GM19463 (cell line): ENCODE data around the gene SLC17A1.

Source experiments
- ATAC-seq: cut with Tn5 transposase; IDR thresholded peaks from one replicate; pipeline ENCODE4 v1.9.1; 2021; ENCODE audit warnings: mild to moderate bottlenecking, moderate library complexity; ENCODE audit not compliant: unreplicated experiment

Gene SLC17A1

DNA sequence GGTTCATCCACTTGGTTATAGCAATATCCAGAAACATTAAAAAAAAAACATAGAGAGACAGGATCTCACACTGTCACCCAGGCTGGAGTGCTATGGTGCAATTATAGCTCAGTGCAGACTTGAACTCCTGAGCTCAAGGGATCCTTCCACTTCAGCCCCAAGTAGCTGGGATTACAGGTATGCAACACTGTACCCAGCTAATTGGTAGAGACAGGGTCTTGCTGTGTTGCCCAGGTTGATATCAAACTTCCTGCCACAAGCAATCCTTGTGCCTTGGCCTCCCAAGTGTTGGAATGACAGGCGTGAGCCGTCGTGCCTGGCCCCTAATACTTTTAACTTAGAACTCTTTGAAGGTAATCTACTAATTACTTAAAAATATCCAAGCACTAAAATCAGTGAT, 818 bp upstream of the SLC17A1 start:
- no peak for ATAC-seq

DNA sequence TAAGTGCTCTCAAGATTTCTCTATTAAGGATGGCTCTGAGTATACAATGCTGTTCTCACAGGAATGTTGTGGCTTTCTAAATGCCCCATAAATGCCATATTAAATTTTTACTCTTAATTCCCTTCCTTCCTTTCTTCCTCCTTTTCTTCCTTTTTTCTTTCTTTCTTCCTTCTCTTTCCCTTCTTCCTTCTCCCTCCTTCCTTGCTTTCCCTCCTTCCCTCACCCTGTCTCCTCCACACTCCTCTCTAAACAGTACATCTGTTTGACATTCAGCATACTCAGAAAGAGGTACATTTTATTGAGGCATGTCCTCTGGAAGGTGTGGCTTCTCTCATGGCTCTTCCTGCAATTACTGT, 433 bp upstream of the SLC17A1 start:
- ATAC-seq, result no peak

DNA sequence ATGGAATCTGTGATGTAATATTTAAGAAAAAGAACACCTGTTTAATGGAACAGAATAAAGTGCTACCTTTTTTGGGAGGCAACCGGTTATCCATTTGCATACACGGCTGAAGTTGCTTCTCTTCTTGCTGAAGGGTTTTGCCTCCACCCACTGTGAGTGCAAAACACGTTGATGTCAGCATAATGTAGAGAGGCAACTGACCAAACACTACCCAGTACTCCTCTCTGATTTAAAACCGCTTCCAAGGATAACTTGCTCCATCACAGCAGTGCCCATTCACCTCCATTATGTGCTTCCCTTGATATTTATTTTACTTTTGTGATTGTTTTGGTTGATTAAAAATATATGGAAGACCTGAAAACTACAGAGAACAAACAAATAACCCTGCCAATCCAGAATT, 1.4 kb downstream of the SLC17A1 start:
- no peak for ATAC-seq

DNA sequence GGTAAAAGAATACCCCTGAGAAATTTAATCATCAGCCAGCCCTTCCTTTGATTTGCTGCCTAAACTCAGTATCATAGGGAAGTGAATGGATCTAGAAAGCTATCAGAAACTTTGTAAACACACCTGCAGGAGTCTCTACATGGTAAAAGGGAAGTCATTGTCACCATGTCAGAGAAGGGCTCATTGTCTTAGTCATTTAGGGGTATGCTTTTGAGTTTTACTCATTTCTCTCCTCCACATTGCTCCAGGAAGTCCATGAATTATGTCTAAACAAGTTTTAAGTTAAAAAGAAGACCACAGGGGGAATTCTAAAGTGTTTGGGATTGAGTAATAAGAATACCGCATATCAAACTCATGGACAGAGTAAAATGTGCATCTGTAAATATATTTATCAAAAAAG, 2.5 kb downstream of the SLC17A1 start:
- peak; percentile 62 for ATAC-seq

DNA sequence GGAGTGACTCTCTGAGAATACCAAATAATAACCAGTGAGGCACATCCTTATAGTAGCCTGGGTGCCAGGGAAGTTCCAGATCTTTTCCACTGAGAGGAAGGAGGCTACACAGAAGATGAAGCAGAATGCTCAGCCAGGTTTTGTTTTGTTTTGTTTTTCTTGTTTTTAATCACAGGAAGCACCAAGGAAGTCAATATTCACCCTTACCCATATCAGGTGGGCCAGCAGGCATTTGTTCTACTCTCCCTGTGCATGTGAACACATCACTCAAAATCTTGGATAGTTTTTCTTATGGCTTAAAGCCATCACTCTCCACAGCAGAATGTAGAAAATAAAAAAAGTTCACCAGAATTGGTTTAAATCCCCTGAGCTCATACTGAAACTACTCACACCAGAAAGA, 10.5 kb downstream of the SLC17A1 start:
- no peak for ATAC-seq

DNA sequence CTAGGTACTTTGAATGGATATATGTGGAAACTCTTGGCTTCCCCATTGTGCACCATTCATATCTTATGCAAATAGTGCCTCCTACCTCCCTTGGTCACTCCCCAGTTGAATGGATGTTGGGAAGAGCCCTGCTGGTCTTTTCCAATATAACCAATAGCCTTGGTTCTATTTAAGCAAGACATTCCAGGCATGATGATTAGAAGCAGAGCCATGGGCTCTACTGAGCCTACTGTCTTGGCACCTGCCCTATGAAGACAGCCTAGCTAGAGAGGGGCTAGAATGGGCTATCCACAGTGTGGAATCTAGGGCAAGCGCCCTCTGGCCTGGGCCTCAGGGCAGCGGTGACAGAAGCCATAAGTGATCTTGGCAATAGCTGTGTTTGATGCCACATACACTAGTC, 15.6 kb downstream of the SLC17A1 start:
- no peak for ATAC-seq

DNA sequence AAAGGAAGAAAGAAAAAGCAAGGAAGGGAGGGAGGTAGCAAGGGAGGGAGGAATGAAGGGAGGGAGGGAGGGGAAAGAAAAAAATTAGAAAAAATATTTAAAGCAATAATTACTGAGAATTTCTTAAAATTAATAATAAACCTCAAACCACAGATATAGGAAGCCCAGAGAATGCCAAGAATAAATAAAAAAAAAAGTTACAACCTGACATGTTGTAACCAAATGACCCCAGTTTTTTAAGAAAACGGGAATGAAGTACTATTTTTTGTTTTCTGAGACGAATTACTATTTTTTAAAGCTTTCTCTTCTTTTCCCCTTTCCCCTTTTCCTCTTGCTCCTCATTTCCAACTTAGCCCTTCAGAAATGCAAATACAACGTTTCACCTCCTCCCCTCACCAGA, 16.7 kb downstream of the SLC17A1 start:
- no peak for ATAC-seq

DNA sequence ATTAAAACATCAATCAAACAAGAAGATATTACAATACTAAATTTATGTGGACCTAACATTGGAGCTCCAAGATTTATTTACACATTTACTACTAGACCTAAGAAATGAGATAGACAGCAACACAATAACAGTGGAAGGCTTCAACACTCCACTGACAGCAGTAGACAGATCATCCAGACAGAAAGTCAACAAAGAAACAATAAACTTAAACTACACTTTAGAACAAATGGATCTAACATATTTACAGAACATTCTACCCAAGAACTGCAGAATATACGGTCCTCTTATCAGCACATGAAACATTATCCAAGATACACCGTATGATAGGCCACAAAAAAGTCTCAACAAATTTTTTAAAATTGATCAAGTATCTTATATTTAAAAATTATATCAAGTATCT, 27.0 kb downstream of the SLC17A1 start:
- ATAC-seq, result no peak

DNA sequence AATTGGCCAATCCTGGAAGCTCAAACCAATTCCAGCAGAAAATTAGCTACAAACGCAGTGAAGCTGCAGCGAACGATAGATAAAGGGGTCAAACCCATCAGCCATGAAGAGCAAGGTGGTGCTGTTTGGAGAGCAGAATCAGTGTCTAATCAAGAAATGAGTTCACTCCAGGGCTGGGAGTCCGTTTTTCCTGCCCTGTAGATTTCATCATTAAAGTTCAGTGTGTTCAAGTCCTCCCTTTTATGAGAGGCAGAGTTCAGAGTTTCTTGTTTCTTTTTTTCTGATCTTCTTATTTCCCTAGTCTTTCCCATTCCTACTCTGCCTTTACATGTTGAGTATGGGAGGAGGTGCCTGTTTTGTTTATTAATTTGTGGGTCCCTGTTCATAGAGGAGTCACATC, 30.4 kb downstream of the SLC17A1 start:
- no peak for ATAC-seq

DNA sequence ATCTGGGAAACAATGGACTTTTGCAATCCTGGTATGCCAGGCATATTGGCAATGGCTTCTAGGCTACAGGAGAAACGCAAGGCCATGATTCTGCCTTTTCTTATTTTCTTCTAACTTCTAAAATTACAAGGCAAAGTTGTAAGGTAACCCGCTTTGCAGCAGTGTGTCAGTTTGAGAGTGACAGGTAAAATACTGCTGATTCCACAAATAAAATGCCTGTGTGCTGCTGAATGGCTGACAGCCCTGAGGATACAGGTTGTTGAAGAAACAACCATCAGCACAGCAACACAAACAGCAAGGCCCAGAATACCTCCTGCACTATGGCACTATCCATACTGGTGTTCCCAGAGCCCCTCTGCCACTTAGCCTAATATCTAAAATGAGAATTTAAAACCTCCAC, 37.1 kb downstream of the SLC17A1 start:
- ATAC-seq, result no peak

DNA sequence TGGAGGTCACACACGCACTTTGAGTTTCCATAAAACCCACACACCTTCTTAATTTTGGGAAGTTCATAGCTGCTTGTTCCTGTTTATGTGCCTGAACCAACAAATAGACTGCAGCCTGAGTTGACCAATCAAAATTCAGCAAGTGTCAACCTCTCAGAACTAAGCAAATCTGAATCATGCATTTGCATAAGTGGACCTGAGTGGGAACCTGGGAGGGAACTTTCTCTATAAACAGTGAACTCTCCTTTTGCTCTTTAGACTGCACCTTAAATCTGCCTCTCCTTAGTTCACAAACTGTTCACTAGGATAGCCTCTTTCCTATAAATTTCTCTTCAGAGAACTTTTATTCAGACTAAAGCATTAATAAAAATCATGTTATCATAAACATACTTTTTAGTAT, 37.9 kb downstream of the SLC17A1 start:
- ATAC-seq, result no peak

DNA sequence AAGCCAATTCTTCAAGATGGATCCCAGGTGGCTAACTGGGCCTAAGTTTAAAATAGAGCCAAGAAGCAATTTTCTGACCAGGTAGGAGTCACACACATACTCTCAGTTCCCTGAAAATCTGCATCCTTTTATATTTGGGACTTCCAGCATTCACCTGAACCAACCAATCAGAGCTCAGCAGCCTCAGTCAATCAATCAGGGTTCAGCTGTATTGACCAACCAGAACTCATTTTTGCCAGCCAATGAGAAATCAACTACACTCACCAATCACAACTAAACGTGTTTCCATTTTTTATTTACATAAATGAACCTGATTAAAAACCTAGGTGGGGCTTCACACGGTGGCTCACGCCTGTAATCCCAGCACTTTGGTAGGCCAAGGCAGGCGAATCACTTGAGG, 39.8 kb downstream of the SLC17A1 start:
- ATAC-seq, result no peak

DNA sequence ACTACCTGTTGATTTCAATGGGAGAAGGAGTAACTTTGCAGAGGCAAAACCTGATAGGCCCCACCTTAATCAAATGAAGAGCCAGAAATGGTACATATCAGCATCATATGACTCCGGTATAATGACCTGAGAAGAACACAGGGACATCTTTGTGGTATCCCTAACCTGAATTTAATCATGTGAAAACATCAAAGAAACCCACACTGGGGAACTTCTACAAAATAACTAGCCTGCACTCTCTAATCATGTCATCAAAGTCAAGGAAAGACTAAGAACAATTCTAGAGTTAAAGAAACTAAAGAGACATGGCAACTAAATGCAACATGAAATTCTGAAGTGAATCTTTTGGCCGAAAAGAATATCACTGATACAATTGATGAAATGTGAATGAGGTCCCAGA, 42.4 kb downstream of the SLC17A1 start:
- no peak for ATAC-seq

DNA sequence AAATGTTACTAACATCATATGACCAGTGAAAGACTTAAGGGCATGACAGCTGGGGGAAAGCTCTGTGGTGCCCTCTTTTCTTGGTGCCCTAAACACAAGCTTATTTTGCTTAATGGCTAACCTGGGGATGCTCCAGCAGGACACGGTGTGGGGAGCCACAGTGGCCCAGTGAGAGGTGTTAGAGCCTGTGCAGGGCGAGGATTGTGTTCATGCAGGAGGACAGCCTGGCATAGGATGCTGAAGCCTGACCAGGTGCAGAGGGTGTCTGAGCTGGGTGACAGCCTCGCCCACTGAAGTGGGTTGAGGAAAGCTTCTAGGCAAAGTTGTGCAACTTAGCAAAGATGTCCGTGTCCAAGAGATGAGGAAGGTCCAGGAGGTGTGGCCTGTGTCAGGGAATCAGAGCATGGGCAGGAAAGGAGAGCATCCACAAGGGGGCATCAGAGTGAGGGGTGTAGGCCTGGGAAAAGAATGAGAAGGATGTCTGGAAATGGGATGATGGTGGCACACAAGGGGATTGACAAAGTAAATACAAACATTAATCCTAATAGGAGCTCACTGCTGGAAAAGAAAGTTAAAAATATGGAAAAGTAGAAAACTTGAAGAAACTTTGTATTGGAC, 43.4 kb downstream of the SLC17A1 start:
- no peak for ATAC-seq

DNA sequence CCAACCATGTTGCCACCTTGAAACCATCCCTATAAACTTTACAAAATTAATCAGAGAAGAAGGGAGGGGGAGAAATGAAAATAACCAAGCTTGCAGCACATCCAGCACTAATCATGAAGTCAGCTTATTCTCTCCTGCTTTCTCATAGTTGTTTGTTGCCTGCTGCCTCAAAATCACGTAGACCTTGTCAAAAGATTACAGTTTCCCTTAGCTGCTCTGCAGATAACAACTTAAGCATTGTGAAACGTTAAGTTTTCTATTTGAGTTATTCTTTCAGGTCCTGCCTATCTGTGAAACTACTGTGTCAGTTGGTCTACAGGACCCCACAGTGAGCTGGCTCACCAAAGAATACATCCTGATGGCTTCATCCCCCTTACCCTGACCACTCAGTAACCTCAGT, 44.4 kb downstream of the SLC17A1 start:
- ATAC-seq, result no peak

DNA sequence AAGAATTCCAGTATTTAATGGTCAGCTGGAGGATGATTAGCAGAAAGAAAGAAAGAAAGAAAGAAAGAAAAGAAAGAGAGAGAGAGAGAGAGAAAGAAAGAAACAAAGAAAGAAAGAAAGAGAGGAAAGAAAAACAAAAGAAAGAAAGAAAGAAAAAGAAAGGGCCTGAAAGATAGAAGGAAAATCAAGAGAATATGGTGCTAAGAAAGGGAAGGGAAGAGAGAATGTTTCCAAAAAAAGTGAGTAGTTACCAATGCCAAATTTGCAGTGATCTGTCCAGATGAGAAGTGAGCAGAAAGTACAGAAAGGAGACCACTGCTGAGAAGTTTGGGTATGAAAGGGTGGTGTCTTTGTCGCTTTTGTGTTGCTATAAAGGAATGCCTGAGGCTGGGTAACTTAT, 50.7 kb downstream of the SLC17A1 start:
- ATAC-seq, result no peak

DNA sequence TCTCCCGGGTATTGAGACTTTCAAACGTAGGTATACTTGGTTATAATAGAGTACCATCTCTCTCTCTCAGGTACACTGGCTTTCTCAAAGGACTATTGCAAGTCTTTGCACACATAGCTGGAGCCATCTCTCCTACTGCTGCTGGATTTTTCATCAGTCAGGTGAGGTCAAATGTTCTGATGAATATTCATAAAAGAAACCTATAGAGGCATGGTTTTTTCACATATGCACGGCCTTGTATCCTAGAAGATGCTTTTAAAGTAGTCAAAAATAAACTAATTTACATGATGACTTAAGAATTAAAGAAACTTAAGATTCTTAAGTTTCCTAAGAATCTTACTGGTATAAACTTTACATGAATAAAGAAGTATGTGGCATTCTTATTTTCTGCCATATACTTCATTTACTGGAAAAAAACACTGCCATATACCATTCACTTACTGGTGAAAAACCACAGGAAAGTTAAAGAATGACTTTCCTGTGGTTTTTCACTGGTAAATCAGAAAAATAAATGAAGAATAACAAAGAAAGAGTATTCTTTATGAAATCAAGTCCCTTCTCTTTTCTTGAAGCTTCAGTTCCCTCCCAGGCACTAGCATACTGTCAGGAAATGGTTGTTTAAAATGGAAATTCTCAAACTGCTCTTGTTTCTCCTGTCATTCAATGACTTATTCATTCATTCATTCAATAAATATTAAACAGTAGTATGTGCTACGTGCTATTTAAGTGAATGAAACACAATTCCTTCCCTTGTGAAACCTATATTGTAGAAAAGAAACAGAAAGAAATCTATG, 53.8 kb downstream of the SLC17A1 start:
- ATAC-seq, result no peak

DNA sequence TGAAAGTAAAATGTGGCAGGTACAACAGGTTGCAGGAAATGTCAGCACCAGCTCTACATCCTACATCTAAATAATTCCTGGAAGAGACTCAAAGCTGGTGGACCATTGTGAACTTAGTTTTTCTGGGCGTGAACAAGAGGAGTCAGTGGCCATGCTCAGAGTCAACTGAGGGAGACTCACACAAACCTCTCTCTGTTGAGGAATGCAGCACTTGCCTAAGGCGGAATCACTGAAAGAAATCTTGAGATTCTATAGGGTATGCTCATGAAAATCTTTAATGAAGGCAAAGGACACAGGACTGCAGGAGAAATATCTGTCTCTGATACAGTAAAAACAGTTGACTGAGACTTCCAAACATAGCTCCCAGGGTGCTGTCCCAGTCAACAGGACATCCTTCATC, 54.8 kb downstream of the SLC17A1 start:
- no peak for ATAC-seq

DNA sequence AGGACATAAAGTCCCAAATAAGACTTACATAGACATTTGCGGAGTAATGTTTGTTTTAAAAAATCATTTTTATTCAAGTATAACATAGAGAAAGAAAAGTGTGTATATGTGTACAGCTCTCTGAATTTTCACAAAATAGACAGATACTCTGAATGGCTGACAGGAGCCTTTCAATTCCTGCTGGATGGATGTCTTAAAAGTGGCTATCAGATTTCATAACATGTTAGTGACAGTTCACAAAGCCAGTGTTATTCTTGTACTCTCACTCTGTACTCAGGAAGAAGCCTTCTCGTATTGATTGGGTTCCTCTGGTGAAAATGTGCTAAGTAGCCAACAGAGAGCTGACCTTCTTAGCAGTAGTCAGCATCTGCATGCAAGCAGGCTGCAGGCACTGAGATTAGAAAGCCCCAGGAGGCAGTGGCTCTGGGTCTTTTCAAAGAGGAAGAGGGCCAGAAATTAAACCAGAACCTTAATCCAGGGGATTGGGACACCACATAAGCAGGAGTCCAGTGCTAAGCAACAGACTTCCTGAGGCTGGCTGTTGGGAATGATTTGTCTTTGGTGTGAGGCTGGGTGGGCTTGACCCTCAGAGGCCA, 57.6 kb downstream of the SLC17A1 start:
- ATAC-seq, result no peak

DNA sequence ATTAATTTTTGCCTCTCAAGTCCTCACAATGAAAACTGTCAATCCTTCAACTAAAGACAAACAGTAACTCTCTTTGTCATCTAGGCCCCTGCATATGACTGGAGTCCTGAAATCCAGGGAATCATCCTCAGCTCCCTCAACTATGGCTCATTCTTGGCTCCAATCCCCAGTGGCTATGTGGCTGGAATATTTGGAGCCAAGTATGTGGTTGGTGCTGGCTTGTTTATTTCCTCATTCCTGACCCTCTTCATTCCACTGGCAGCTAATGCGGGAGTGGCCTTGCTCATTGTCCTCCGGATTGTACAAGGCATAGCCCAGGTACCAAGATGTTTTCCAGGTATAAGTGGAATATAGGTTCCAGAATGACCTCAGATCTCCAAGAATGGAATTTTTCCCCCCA, 61.9 kb downstream of the SLC17A1 start:
- ATAC-seq, result no peak

DNA sequence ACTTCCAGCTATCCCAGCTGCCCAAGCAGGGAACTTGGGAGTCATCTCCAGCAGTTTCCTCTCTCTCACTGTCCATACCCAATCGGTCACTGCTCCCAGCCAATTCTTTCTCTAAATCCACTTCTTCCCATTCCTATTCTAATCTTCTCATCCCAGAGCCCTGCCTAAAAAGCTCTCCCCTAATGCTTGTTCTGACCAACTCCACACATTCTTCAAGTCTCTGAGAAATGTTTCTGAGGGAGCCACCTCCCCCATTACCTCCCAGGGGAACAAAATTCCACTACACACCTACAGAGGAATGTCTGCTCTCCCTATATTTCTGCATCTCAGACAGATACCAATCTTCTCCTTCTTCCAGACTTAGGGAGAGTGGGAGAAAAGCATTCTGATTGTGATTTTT, 63.3 kb downstream of the SLC17A1 start:
- ATAC-seq, result no peak

DNA sequence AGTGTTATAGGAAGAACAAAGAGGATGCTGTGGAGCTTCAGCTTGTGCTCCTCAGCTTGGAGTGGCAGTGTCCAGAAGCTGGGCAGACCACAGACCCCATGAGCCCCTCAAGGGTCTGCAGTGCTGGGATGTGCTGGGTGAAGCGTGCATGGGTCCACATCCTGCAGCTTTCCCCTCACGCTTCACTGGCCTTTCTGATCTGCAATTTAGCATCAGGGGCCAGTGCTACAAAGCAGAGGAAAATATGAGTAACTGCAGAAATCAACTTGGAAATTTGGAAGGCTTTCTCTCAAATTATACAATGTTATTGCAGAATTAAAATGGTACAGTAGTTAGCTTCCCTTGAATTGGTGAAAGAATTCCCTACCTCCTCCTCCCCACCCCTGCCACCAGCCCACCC, 67.2 kb downstream of the SLC17A1 start:
- no peak for ATAC-seq
